Loucy (cell line): ENCODE data around the gene NXT1.

ENCODE experiments used
- H2AFZ ChIP-seq: fragments of 200-600 bp; sonication (generic); 2 replicates; pipeline ENCODE4 v1.6.0; 2016; ENCODE audit warnings: antibody characterized with exemption, mild to moderate bottlenecking, low read length, moderate library complexity
- H3F3A ChIP-seq: fragments of 200-600 bp; 2 replicates; pipeline ENCODE4 v1.6.0; 2016; ENCODE audit warnings: antibody characterized with exemption, low read depth, mild to moderate bottlenecking
- H3K27me3 ChIP-seq: fragments of 200-600 bp; sonication (generic); 2 replicates; pipeline ENCODE4 v1.6.1; 2014; ENCODE audit warnings: low read length, mild to moderate bottlenecking; ENCODE audit not compliant: insufficient read depth, poor library complexity, severe bottlenecking
- H3K36me3 ChIP-seq: fragments of 200-600 bp; sonication (generic); 2 replicates; pipeline ENCODE4 v1.6.1; 2016; ENCODE audit warnings: low read length; ENCODE audit not compliant: insufficient read depth
- H3K4me1 ChIP-seq: fragments of 200-600 bp; sonication (generic); 2 replicates; pipeline ENCODE4 v1.5.1; 2014; ENCODE audit warnings: low read length, mild to moderate bottlenecking; ENCODE audit not compliant: insufficient read depth, poor library complexity, severe bottlenecking
- H3K4me2 ChIP-seq: fragments of 200-600 bp; sonication (generic); 2 replicates; pipeline ENCODE4 v1.6.0; 2014; ENCODE audit warnings: antibody characterized with exemption, low read length, low read depth, mild to moderate bottlenecking; ENCODE audit not compliant: poor library complexity, severe bottlenecking
- H3K4me3 ChIP-seq: fragments of 200-600 bp; sonication (generic); 2 replicates; pipeline ENCODE4 v1.5.1; 2014; ENCODE audit warnings: low read length, mild to moderate bottlenecking, mixed read lengths; ENCODE audit not compliant: poor library complexity, severe bottlenecking
- H3K79me2 ChIP-seq: fragments of 200-600 bp; sonication (generic); 2 replicates; pipeline ENCODE4 v1.6.1; 2014; ENCODE audit warnings: low read length; ENCODE audit not compliant: insufficient read depth
- H3K9ac ChIP-seq: fragments of 200-600 bp; sonication (generic); 2 replicates; pipeline ENCODE4 v1.6.0; 2014; ENCODE audit warnings: mild to moderate bottlenecking, low read depth, low read length, moderate library complexity; ENCODE audit not compliant: poor library complexity, severe bottlenecking
- H3K9me2 ChIP-seq: fragments of 200-600 bp; sonication (generic); replicated peaks from 2 replicates; pipeline ENCODE4 v1.6.1; 2016; ENCODE audit warnings: low read depth, low read length, mixed read lengths
- H3K9me3 ChIP-seq: fragments of 200-600 bp; sonication (generic); 2 replicates; pipeline ENCODE4 v1.6.1; 2014; ENCODE audit warnings: mild to moderate bottlenecking, antibody characterized with exemption, low read length, low read depth; ENCODE audit not compliant: insufficient read depth
- H4K20me1 ChIP-seq: fragments of 200-600 bp; sonication (generic); 2 replicates; pipeline ENCODE4 v1.6.0; 2014; ENCODE audit warnings: antibody characterized with exemption, low read length, mild to moderate bottlenecking; ENCODE audit not compliant: insufficient read depth, poor library complexity, severe bottlenecking
- CTCF ChIP-seq: fragments of 200-600 bp; sonication (generic); conservative IDR thresholded peaks from 2 replicates; pipeline ENCODE4 v1.5.1; 2014; ENCODE audit warnings: mild to moderate bottlenecking, antibody characterized with exemption, low read length
- EZH2phosphoT487 ChIP-seq: fragments of 200-600 bp; IDR thresholded peaks from 2 replicates; pipeline ENCODE4 v1.6.1; 2018; ENCODE audit warnings: antibody characterized with exemption, mild to moderate bottlenecking, moderate library complexity, borderline replicate concordance

Gene NXT1

GRCh38 chr20:23302801-23303200 is 47.8 kb upstream of the NXT1 start:
- H3F3A ChIP-seq: peaks cover 4% of the 10 kb centered on the region; the same call in 1 of the 2 replicates
- H3K4me1 ChIP-seq: peaks cover 32% of the 10 kb centered on the region
- H3K9me2 ChIP-seq: no peaks in the 10 kb centered on the region
- H3K79me2 ChIP-seq: 0 out of 2 replicates have a peak, but pooled peaks cover 3% of the 10 kb centered on the region
- no peak overlapping the region for H3K4me3 ChIP-seq
- no peak overlapping the region for H2AFZ ChIP-seq
- peak overlapping the region; percentile 66 for H3K9ac ChIP-seq
- TF ChIP-seq CTCF (no peak), EZH2phosphoT487 (no peak)
- no peak overlapping the region for H3K4me2 ChIP-seq
- H4K20me1 ChIP-seq: no peaks in the 10 kb centered on the region
- H3K36me3 ChIP-seq: no peaks in the 10 kb centered on the region
- no peaks in the 10 kb centered on the region for H3K9me3 ChIP-seq
- no peaks in the 10 kb centered on the region for H3K27me3 ChIP-seq

GRCh38 chr20:23303325-23304102 is 47.1 kb upstream of the NXT1 start:
- H3K9ac ChIP-seq: peak overlapping the region; percentile 66
- no peaks in the 10 kb centered on the region for H4K20me1 ChIP-seq
- H3K27me3 ChIP-seq: no peaks in the 10 kb centered on the region
- H3K4me3 ChIP-seq: no peak overlapping the region
- H3K79me2 ChIP-seq: 0 out of 2 replicates have a peak, but pooled peaks cover 3% of the 10 kb centered on the region
- peaks cover 4% of the 10 kb centered on the region; the same call in 1 of the 2 replicates for H3F3A ChIP-seq
- no peak overlapping the region for H2AFZ ChIP-seq
- peak overlapping the region; percentile 62 for H3K4me2 ChIP-seq
- H3K36me3 ChIP-seq: no peaks in the 10 kb centered on the region
- no peak for TF ChIP-seq CTCF
- no peak for TF ChIP-seq EZH2phosphoT487
- no peaks in the 10 kb centered on the region for H3K9me3 ChIP-seq
- no peaks in the 10 kb centered on the region for H3K9me2 ChIP-seq
- H3K4me1 ChIP-seq: peaks cover 39% of the 10 kb centered on the region

GRCh38 chr20:23304616-23305015 is 46.0 kb upstream of the NXT1 start:
- Histone ChIP-seq H2AFZ (no peak overlapping the region), H3K9ac (peak overlapping the region; percentile 66), H3K27me3 (no peaks in the 10 kb centered on the region), H3K36me3 (no peaks in the 10 kb centered on the region), H4K20me1 (no peaks in the 10 kb centered on the region), H3K79me2 (0 out of 2 replicates have a peak, but pooled peaks cover 3% of the 10 kb centered on the region), H3K4me2 (peak overlapping the region; percentile 62), H3K9me3 (no peaks in the 10 kb centered on the region), H3K9me2 (no peaks in the 10 kb centered on the region), H3K4me3 (peak overlapping the region; percentile 58), H3F3A (peaks cover 4% of the 10 kb centered on the region; the same call in 1 of the 2 replicates), H3K4me1 (peaks cover 40% of the 10 kb centered on the region)
- TF ChIP-seq CTCF (no peak), EZH2phosphoT487 (no peak)
